Epithelial cell of esophagus (primary cell): ENCODE data around the gene SNAP91.
"Not testable (repeated sequence)": the region's sequence is repeated elsewhere in the genome, so short reads cannot be mapped to it uniquely, and the experiment has no call there.

Experiments
- DNase-seq: peaks from one replicate; pipeline ENCODE4 v3.0.0; 2010; ENCODE audit warnings: low read depth
- H3K4me3 ChIP-seq: 2 replicates; pipeline ENCODE4 v1.5.1; 2011; ENCODE audit warnings: mild to moderate bottlenecking, low read length, control low read depth
- CTCF ChIP-seq: IDR thresholded peaks from 2 replicates; pipeline ENCODE4 v1.5.1; 2011; ENCODE audit warnings: low read depth, mild to moderate bottlenecking, low read length, control low read depth, inconsistent platforms; ENCODE audit not compliant: insufficient read depth; ENCODE audit errors: missing control alignments

Gene SNAP91

GRCh38 chr6:83556871-83557270 lies 152.0 kb downstream of the SNAP91 start:
- DNase-seq: no peak
- TF ChIP-seq CTCF: no peak
- H3K4me3 ChIP-seq: no peak overlapping the region

GRCh38 chr6:83551748-83552147 lies 157.2 kb downstream of the SNAP91 start:
- H3K4me3 ChIP-seq, DNase-seq: not testable (repeated sequence)

- not testable (repeated sequence) for H3K4me3 ChIP-seq, DNase-seq
These were observed 158.4 kb downstream of the SNAP91 start for GRCh38 chr6:83550482-83550881.

GRCh38 chr6:83546636-83547035 lies 162.3 kb downstream of the SNAP91 start:
- peak; percentile 14 for DNase-seq
- TF ChIP-seq CTCF: no peak
- no peak overlapping the region for H3K4me3 ChIP-seq

GRCh38 chr6:83539678-83540077 lies 169.2 kb downstream of the SNAP91 start:
- H3K4me3 ChIP-seq: no peak overlapping the region
- no peak for DNase-seq
- no peak for TF ChIP-seq CTCF

- TF ChIP-seq CTCF: no peak
- H3K4me3 ChIP-seq: no peak overlapping the region
- no peak for DNase-seq
These were observed 172.0 kb downstream of the SNAP91 start for GRCh38 chr6:83536647-83537589.

GRCh38 chr6:83536034-83536646 lies 172.8 kb downstream of the SNAP91 start:
- H3K4me3 ChIP-seq: no peak overlapping the region
- peak; percentile 74 for TF ChIP-seq CTCF
- peak; percentile 66 for DNase-seq
